Activated CD8-positive, alpha-beta memory T cell treated with anti-CD3 and anti-CD28 coated beads for 1 hour (primary cell): ENCODE measurements around the gene PIH1D1.

Experiments
- DNase-seq, 2 donors: peaks; one replicate each; pipeline ENCODE4 v3.0.0-alpha.2; 2020; ENCODE audit warnings: low read depth in 1 of 2; ENCODE audit errors: extremely low read depth in 1 of 2

Gene PIH1D1

DNA sequence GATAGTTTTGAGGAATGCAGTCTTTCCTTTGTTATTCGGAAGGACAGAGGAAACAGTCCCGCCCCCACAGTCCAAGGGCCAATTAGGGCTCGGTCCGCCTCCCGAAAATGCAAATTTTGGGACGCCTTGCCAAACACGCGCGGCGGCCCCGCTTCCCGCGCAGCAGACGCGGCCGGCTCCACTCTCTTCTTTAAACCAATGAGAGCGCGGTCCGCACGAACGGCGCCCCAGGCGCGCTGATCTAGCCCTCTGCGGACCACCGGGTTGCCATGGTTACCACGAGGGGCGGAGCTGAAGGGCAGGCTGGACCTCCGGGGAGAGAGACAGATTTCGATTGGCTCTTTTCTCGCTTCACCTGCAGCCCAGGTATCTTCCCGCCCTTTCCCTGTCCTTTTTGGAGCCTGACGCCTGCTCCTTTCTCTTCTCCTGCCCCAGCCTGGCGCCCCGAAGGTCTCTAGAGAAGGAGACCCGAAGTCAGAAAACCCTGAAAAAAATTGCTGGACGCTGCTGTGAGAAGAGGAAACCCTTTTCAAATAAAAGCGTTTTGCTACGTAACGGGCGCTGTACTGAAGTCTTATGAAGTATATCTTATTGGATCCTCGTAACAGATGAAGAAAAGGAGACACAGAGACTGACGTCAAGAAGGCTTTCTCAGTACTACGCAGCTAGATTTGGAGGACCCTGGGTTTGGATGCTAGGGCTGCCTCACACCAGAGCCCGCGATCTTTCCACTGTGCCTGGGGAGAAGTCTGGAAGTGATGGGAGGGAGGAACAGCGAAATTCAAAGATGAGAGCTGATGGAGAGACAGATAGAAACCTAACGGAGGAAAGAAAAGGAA is 30.4 kb downstream of the PIH1D1 start:
- no peak for DNase-seq

- DNase-seq: no peak
These were observed 31.4 kb downstream of the PIH1D1 start for GRCh38 chr19:49420227-49420626.

- DNase-seq: no peak
These were observed 32.4 kb downstream of the PIH1D1 start for GRCh38 chr19:49419173-49419572.

DNA sequence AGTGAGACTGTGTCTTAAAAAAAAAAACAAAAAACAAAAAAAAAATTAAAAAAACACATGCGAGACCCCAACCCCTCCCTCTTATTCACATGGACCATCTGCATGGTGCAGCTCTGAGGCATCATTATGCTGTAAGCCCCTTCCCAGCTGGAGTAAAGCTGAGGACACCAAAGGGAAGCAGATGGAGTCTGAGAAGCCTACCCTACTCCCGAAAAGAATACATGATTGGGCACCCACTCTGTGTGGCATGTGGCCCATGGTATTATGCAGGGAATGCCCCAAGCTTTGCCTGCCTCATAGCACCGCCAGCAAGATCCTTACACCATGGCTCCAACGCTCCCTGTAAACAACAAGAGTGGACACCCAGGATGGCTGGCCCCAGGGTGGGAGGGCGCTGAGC is 33.1 kb downstream of the PIH1D1 start:
- no peak for DNase-seq

DNA sequence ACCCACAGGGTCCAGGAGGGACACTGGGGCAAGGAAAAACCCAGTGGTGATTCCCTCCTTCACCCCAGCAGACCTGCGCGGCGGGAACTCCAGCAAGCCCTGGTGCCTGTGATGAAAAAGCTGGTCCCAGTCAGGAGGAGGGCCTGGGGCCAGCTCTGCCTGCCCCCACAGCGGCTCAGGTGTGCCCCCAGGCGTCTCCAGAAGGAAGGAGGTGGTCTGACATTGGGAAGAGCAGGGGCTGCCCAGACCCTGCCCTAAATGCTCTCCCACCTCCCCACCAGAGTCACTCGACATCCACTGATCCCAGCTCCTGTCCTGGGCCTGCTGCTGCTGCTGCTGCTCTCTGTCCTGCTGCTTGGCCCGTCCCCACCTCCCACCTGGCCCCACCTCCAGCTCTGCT is 34.5 kb downstream of the PIH1D1 start:
- no peak for DNase-seq

DNA sequence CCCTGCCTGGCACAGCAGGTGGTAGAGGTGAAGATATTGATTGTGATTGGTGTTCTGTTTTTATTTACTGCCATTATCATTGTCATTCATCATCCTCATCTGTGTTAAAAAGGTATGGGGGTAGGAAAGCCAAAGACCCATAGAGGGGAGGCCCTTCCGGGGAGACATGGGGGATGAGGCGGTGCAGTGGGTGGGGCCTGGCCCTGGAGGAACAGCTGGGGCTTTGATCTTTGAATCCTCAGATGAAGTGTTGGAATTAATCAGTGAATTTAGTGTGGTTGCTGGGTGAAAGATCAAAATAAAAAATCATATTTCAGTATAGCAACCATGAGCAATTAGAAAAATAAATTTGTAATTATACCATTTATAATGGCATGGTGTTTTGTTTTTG is 35.8 kb downstream of the PIH1D1 start:
- no peak for DNase-seq

- DNase-seq: no peak
These were observed 36.4 kb downstream of the PIH1D1 start for GRCh38 chr19:49415102-49415809.

GRCh38 chr19:49414256-49414655 is 37.4 kb downstream of the PIH1D1 start:
- no peak for DNase-seq

- DNase-seq: no peak
These were observed 38.3 kb downstream of the PIH1D1 start for GRCh38 chr19:49413348-49413747.

DNA sequence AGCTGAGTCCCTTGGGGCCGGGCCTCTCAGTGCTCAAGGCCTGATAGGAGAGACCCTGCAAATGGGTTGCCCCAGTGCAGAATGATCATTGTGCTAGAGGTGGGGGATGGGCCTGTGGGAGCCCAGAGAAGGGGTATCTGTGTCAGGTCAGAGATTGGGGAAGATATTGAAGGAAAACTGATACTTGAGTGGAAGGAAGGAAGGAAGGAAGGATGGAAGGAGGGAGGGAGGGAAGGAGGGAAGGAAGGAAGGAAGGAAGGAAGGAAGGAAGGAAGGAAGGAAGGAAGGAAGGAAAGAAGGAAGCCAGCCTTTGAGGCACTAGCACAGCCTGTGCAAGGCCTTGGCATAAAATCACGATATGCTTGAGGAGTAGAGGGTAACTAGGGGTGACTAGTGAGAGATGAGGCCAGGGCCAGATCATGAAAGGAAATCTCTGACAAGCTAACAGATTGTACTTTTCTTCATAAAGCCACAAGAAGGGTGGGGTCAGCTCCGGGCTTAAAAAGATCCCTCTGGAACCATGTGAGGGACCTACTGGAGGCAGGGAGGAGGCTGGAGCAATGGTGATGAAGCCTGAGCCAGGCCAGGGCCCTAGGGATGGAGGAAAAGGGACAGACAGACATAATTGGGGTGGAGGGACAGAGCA is 39.8 kb downstream of the PIH1D1 start:
- no peak for DNase-seq

GRCh38 chr19:49409441-49410029 is 42.1 kb downstream of the PIH1D1 start:
- no peak for DNase-seq

DNA sequence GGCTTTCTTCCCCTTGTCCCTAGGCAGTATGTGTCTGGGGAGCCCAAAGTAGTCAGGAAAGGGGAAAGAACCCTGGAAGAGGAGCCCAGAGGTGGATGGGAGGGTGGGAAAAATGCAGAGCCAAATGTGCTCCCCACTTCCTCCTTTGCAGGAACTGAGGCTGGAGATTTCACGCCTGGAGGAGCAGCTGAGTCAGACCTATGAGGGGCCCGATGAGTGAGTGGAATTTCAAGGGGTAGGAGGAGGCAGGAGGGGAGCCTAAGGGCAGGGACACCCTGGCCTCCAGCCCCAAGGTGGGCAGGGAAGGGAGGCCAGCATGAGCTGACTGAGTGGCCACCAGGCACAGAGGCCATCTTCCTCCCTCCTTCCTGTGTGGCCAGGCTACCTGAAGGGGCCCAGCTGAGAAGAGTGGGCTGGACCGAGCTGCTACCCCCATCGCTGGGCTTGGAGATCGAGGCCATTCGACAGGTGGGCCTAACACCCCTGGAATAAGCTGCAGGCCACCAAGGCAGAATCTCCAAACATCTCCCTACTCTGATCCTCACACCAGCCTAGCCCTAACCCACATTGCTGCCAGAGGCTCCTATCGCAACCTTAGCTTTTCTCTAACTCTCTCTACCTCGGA is 42.7 kb downstream of the PIH1D1 start:
- DNase-seq: no peak

DNA sequence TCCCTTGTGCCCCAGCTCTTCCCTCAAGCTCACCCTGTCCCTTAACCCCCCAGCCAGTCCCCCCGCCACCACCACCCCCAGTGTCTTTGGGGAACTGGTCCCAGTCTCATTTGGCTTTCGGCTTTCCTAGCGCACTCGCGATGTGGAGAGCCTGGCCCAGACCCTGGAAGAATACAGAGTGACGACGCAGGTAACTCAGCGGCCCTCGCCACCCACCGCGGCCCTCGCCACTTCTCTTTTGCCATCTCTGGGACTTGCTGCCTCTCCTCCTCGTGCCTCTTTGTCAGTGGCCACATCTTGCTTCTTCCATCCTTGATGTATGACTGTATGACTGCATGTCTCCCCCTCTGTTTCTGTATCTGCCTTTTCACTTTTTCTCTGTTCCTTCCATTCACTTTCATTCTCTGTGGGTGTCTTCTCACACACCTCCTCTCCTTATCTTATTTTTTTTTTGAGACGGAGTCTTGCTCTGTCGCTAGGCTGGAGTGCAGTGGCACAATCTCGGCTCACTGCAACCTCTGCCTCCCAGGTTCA is 44.1 kb downstream of the PIH1D1 start:
- no peak for DNase-seq

- no peak for DNase-seq
These were observed 44.5 kb downstream of the PIH1D1 start for GRCh38 chr19:49407079-49407478.

- DNase-seq: no peak
These were observed 48.0 kb downstream of the PIH1D1 start for GRCh38 chr19:49403404-49404187.

DNA sequence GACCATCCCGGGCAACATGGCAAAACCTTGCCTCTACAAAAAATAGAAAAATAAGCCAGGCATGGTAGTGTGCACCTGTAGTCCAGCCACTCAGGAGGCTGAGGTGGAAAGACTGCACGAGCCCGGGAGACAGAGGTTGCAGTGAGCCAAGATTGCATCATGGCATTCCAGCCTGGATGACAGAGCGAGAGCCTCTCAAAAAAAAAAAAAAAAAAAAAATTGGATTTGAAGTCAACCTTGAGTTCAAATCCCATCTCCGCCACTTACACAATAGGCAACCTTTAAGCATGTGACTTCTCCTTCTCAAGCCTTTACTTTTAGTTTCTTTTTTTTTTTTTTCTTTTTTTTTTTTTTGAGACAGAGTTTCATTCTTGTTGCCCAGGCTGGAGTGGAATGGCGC is 51.6 kb downstream of the PIH1D1 start:
- no peak for DNase-seq

- no peak for DNase-seq
These were observed 52.7 kb downstream of the PIH1D1 start for GRCh38 chr19:49398931-49399330.

DNA sequence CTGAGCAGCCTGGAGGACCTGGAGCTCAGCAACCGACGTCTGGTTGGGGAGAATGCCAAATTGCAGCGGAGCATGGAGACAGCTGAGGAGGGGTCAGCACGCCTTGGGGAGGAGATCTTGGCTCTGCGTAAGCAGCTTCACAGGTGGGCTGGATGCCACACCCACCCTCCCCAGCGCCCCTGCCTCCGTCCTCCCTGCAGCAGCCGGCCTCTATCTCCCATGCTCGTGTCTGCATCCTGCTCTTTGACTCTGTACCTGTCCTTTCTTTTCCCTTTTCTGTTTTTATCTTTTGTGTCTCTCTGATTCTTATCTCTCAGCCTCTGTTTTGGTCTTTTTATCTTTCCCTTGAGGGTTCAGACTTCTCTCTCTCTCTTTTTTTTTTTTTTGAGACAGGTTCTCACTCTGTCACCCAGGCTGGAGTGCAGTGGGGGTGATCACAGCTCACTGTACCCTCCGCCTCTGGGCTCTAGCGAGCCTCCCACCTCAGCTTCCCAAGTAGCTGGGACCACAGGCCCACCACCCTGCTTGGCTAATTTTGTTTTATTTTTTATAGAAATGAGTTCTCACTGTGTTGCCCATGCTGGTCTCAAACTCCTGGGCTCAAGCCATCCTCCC is 53.5 kb downstream of the PIH1D1 start:
- no peak for DNase-seq

- no peak for DNase-seq
These were observed 54.7 kb downstream of the PIH1D1 start for GRCh38 chr19:49396738-49397505.
